ENCODE results near the gene SF3A2.

- TF ChIP-seq CTCF (conservative IDR thresholded peaks at IDR 0.05; ENCODE audit: low read depth in 2 of 2) (no peak), POLR2AphosphoS5 (IDR thresholded peaks at IDR 0.05; ENCODE audit: low read depth) (no peak; the same call in 1 of the 2 replicates), EZH2phosphoT487 (IDR thresholded peaks at IDR 0.05; ENCODE audit: unreplicated experiment) (no peak)
Observed at GRCh38 chr19:2236064-2236313, 635 bp upstream of the SF3A2 start.

Data from GM23338 (cell line).